ENCODE results near the gene APBB1IP. TPM values are rescaled to one million over a fixed set of nuclear protein-coding genes. Genes with fewer than 3 reads are reported as not detected.

The APBB1IP gene
- 7.3 to 8.5 TPM (median 7.6 TPM) in 5 replicates for total RNA-seq (2022; extraction: Qiagen RNA extraction; ENCODE audit: low read depth)

GRCh38 chr10:26437637-26438461 lies at the start of gene APBB1IP:
Gene APBB1IP, plus strand, starts transcription at chr10:26438341. Its CDS starts 53,986 bp downstream, at chr10:26492327.

Other genes with a start within 250 kb of the APBB1IP start
- gene GAD2, start 221.6 kb upstream of the APBB1IP start, total RNA-seq (2022; extraction: Qiagen RNA extraction; ENCODE audit: low read depth) = not detected in 5 replicates